Measurements from ENCODE around the gene TMEM218. TPM values are rescaled to one million over a fixed set of nuclear protein-coding genes. Genes with fewer than 3 reads are reported as not detected.

Gene TMEM218
- 33.2 and 38.8 TPM in 2 replicates for total RNA-seq (2014; rRNA removed; shearing (Covaris generic); ENCODE audit: low replicate concordance)

- DNase-seq (ENCODE audit: low read depth) = peak; percentile 98
- in situ Hi-C loops (cut with HindIII; ENCODE audit: low pct_unique_long_range_greater_than_20kb, low sequenced_read_pairs) = no loop called here
Observed at GRCh38 chr11:125111343-125112207, at the start of gene TMEM218. TMEM218 (minus strand) TSS chr11:125111626; CDS start chr11:125102241, 9,385 bp downstream.

- in situ Hi-C loops (cut with HindIII; ENCODE audit: low pct_unique_long_range_greater_than_20kb, low sequenced_read_pairs) = no loop called here
Observed at GRCh38 chr11:125157953-125158680, 46.7 kb upstream of the TMEM218 start.

GRCh38 chr11:125157118-125157733 is 45.8 kb upstream of the TMEM218 start:
- in situ Hi-C loops (cut with HindIII; ENCODE audit: low pct_unique_long_range_greater_than_20kb, low sequenced_read_pairs) = no loop called here
- DNase-seq (ENCODE audit: low read depth) = no peak

More at GRCh38 chr11:125157953-125158680, 46.7 kb upstream of the TMEM218 start:
- no peak for DNase-seq (ENCODE audit: low read depth)

- in situ Hi-C loops (cut with HindIII; ENCODE audit: low pct_unique_long_range_greater_than_20kb, low sequenced_read_pairs) = no loop called here
- DNase-seq (ENCODE audit: low read depth) = no peak
Observed at GRCh38 chr11:125156346-125157117, 45.1 kb upstream of the TMEM218 start.

GRCh38 chr11:125155767-125156166 is 44.3 kb upstream of the TMEM218 start:
- DNase-seq (ENCODE audit: low read depth) = no peak
- in situ Hi-C loops (cut with HindIII; ENCODE audit: low pct_unique_long_range_greater_than_20kb, low sequenced_read_pairs) = no loop called here

GRCh38 chr11:125155100-125155444 is 43.6 kb upstream of the TMEM218 start:
- in situ Hi-C loops (cut with HindIII; ENCODE audit: low pct_unique_long_range_greater_than_20kb, low sequenced_read_pairs) = no loop called here
- DNase-seq (ENCODE audit: low read depth) = no peak

- DNase-seq (ENCODE audit: low read depth) = no peak
Observed at GRCh38 chr11:125154378-125155099, 43.1 kb upstream of the TMEM218 start.

GRCh38 chr11:125153837-125154236 is 42.4 kb upstream of the TMEM218 start:
- in situ Hi-C loops (cut with HindIII; ENCODE audit: low pct_unique_long_range_greater_than_20kb, low sequenced_read_pairs) = no loop called here
- DNase-seq (ENCODE audit: low read depth) = no peak

More at GRCh38 chr11:125154378-125155099, 43.1 kb upstream of the TMEM218 start:
- in situ Hi-C loops (cut with HindIII; ENCODE audit: low pct_unique_long_range_greater_than_20kb, low sequenced_read_pairs) = no loop called here

GRCh38 chr11:125148743-125149142 is 37.3 kb upstream of the TMEM218 start:
- in situ Hi-C loops (cut with HindIII; ENCODE audit: low pct_unique_long_range_greater_than_20kb, low sequenced_read_pairs) = no loop called here
- no peak for DNase-seq (ENCODE audit: low read depth)

GRCh38 chr11:125148011-125148410 is 36.6 kb upstream of the TMEM218 start:
- in situ Hi-C loops (cut with HindIII; ENCODE audit: low pct_unique_long_range_greater_than_20kb, low sequenced_read_pairs) = no loop called here
- no peak for DNase-seq (ENCODE audit: low read depth)

GRCh38 chr11:125147280-125147679 is 35.9 kb upstream of the TMEM218 start:
- in situ Hi-C loops (cut with HindIII; ENCODE audit: low pct_unique_long_range_greater_than_20kb, low sequenced_read_pairs) = no loop called here
- DNase-seq (ENCODE audit: low read depth) = no peak

GRCh38 chr11:125146232-125146631 is 34.8 kb upstream of the TMEM218 start:
- in situ Hi-C loops (cut with HindIII; ENCODE audit: low pct_unique_long_range_greater_than_20kb, low sequenced_read_pairs) = no loop called here
- no peak for DNase-seq (ENCODE audit: low read depth)

GRCh38 chr11:125141686-125142535 is 30.5 kb upstream of the TMEM218 start:
- peak; percentile 7 for DNase-seq (ENCODE audit: low read depth)
- in situ Hi-C loops (cut with HindIII; ENCODE audit: low pct_unique_long_range_greater_than_20kb, low sequenced_read_pairs) = no loop called here

GRCh38 chr11:125141178-125141577 is 29.8 kb upstream of the TMEM218 start:
- DNase-seq (ENCODE audit: low read depth) = no peak
- in situ Hi-C loops (cut with HindIII; ENCODE audit: low pct_unique_long_range_greater_than_20kb, low sequenced_read_pairs) = no loop called here

- DNase-seq (ENCODE audit: low read depth) = no peak
- in situ Hi-C loops (cut with HindIII; ENCODE audit: low pct_unique_long_range_greater_than_20kb, low sequenced_read_pairs) = no loop called here
Observed at GRCh38 chr11:125140233-125140632, 28.8 kb upstream of the TMEM218 start.

- DNase-seq (ENCODE audit: low read depth) = no peak
- in situ Hi-C loops (cut with HindIII; ENCODE audit: low pct_unique_long_range_greater_than_20kb, low sequenced_read_pairs) = no loop called here
Observed at GRCh38 chr11:125139778-125140177, 28.4 kb upstream of the TMEM218 start.

- in situ Hi-C loops (cut with HindIII; ENCODE audit: low pct_unique_long_range_greater_than_20kb, low sequenced_read_pairs) = no loop called here
- DNase-seq (ENCODE audit: low read depth) = no peak
Observed at GRCh38 chr11:125138966-125139365, 27.5 kb upstream of the TMEM218 start.
